NB4 (cell line): ENCODE data around the gene FRAS1.

Experiments
- DNase-seq: peaks from one replicate; pipeline ENCODE4 v3.0.0; 2010; ENCODE audit warnings: low read depth
- H3K4me3 ChIP-seq: one replicate; pipeline ENCODE4 v1.5.1; 2011; ENCODE audit warnings: mild to moderate bottlenecking, low read depth, low read length, moderate library complexity
- CTCF ChIP-seq: IDR thresholded peaks from one replicate; pipeline ENCODE4 v1.5.1; 2012; ENCODE audit warnings: low read depth, low read length
- MYC ChIP-seq: IDR thresholded peaks from 2 replicates; pipeline ENCODE4 v1.6.1; 2011; ENCODE audit warnings: low read depth, low read length
- POLR2A ChIP-seq: IDR thresholded peaks from 2 replicates; pipeline ENCODE4 v1.6.1; 2011; ENCODE audit warnings: mild to moderate bottlenecking; ENCODE audit not compliant: insufficient read length; ENCODE audit errors: extremely low read depth
- TF ChIP-seq, protein P1 (sequence below): IDR thresholded peaks from 2 replicates; pipeline ENCODE4 v1.6.1; 2011; ENCODE audit warnings: low read depth, low read length

FRAS1 gene

DNA sequence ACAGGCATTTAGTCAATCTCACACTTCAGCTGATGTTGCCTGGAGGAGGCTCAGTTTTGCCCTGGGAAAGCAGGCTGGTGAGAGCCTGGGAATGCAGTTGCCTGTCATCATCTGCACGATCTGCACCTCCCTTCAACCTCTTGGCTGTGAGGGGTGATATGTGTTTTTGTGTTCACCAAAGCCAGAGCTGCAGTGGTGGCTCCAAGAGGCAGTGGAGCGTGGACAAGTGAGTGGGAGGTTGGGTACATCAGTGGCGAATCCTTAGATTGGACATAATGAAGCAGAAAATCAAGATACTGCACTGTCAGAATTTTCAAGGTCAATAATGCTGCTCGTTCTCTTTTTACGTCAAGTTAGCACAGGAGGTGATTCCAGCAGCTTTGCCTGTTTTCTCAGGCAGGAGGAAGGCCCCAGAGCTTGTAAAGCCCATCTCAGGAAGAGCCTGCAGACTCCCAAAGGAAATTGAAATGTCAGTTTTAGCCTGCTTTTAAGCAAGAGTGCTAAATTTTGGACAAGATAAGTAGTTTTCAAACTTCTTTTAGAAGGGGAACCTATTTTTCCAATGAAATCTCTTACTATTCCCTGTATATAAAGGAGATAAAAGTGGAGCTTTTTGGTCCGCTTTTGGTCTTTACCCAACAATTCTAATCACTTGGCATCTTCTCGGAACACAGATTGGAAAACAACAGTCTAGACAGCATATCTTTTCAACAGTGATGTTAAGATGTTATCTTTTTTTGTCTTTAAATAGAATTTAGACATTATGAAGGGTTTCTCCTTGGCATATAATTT is 92.8 kb downstream of the FRAS1 start:
- H3K4me3 ChIP-seq: no peak overlapping the region
- no peak for DNase-seq
- TF ChIP-seq MYC: no peak
- no peak for TF ChIP-seq CTCF
- TF ChIP-seq POLR2A: no peak
- TF ChIP-seq, protein P1, sequence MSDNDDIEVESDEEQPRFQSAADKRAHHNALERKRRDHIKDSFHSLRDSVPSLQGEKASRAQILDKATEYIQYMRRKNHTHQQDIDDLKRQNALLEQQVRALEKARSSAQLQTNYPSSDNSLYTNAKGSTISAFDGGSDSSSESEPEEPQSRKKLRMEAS: no peak

- no peak for TF ChIP-seq MYC
- TF ChIP-seq, protein P1: no peak
- TF ChIP-seq POLR2A: no peak
- no peak for TF ChIP-seq CTCF
- DNase-seq: no peak
- H3K4me3 ChIP-seq: no peak overlapping the region
Observed at GRCh38 chr4:78150543-78150864, 93.4 kb downstream of the FRAS1 start.

GRCh38 chr4:78152795-78153194 is 95.7 kb downstream of the FRAS1 start:
- H3K4me3 ChIP-seq: no peak overlapping the region
- TF ChIP-seq, protein P1: no peak
- TF ChIP-seq POLR2A (no peak), CTCF (no peak), MYC (no peak)
- no peak for DNase-seq

GRCh38 chr4:78154972-78155590 is 98.0 kb downstream of the FRAS1 start:
- TF ChIP-seq POLR2A: no peak
- no peak for TF ChIP-seq CTCF
- TF ChIP-seq, protein P1: no peak
- TF ChIP-seq MYC: no peak
- DNase-seq: no peak
- H3K4me3 ChIP-seq: no peak overlapping the region

- H3K4me3 ChIP-seq: no peak overlapping the region
- TF ChIP-seq CTCF: no peak
- no peak for TF ChIP-seq POLR2A
- TF ChIP-seq, protein P1: no peak
- DNase-seq: no peak
Observed at GRCh38 chr4:78155616-78156105, 98.5 kb downstream of the FRAS1 start.
